GM21723 (cell line): Measurements from ENCODE around the gene SDK2.
"Not testable (repeated sequence)": the region's sequence is repeated elsewhere in the genome, so short reads cannot be mapped to it uniquely, and the experiment has no call there.

Experiments
- ATAC-seq: cut with Tn5 transposase; IDR thresholded peaks from one replicate; pipeline ENCODE4 v1.9.1; 2021; ENCODE audit warnings: mild to moderate bottlenecking, moderate library complexity; ENCODE audit not compliant: unreplicated experiment

Gene SDK2

DNA sequence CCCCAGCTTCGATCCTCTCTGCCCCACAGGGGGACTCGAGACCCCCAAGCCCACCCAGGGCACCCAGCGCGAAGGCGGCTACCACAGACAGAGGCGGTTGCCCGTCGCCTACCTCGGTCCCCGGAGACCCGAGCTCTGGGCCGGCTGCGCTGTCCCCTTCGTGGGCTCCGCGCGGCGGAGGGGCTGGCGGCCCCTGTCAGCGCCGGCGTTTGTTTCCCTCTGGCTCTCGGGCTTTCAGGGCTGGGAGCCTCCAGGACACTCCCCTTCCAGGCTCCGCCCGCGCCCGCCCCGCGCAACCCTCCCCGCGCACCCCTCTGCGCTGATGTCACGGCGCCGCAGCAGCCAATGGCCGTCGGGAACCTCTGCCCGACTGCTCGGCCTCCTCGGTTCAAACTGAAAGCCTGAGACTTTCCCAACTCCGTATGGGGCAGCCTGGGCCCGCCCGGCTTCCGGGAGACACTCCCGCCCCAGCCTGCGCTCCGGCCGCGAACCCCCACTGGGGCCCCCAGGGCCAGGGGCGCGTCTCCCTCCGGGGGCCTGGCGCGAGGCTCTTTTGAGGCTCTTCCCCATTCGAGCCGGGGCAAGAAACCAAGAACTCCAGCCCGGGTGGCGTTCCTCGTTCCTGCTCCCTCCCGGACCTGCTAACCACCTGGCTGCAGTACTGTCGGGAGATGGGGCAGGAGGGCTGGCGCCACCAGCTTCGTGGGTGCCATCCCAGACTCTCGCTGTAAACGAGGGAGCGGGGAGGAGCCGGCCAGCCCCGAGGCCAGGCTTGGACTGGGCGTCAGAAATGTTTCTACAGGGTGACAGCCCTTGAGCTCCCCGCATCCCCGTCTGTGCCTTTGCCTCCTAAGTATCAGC is 332.2 kb downstream of the SDK2 start, which contains the start of gene CDC42EP4:
Gene CDC42EP4 (minus strand): TSS at position 221 of the 861 bp plus-strand sequence. CDS start 25,501 bp downstream, outside the sequence.
- peak; percentile 90 for ATAC-seq

DNA sequence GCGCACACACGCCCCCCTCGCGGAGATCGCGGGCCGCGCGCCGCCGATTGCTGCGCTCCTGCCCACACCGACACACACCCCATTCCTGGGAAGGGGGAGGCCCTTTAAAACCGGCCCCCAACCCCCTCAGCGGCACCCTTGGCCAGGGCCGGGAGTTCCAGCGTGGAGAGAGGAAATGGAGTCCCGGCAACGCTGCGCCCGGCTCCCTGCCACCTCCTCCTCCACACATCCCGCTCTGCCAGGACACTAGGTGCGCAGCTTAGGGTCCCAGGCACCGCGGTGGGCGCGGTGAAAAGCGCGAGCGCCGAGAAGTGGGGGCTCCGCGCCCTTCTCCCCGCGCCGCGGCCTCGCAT is 332.8 kb downstream of the SDK2 start:
- ATAC-seq = peak; percentile 25

DNA sequence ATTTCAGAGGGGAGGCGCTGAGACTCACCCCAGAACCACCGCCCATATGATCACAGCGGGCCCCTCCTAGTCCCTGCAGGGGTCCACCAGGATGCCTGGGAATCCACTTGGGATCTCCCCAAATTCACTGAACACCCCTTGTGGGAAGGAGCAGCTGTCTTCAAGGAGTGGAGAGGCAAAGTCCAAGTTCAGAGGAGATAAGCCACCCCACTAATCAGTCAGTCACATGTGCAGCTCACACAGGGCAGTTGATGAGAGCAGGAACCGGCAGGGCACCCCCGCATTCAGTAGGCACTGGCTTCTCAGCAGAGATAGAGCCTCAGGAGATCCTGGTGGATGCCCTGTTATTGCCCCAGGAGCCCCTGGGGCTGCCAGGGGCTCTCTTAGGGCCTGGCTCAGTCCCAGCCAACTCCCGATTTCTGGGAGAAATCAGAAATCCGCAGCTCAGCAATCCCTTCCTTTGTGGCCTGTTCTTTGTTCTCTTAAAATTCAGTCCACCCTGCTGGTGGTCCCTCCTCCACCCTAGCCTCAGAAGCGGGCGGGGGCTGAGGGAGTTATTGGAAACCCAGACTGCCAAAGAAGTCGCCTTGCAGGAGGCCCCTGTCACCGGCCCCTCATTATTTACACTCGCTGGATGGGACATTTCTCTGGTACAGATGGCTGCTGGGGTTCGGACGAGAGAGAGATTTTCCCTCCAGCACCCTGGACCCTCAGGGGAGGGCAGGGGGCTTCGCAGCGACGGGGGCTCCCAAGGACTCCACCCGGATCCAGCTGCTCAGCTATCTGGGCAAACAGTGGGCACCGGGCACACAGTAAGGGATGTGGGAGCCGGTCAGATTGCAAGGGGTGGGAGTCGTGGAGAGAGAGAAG is 334.3 kb downstream of the SDK2 start:
- ATAC-seq = no peak

- not testable (repeated sequence) for ATAC-seq
Measured at GRCh38 chr17:73308959-73309358, 335.3 kb downstream of the SDK2 start.

DNA sequence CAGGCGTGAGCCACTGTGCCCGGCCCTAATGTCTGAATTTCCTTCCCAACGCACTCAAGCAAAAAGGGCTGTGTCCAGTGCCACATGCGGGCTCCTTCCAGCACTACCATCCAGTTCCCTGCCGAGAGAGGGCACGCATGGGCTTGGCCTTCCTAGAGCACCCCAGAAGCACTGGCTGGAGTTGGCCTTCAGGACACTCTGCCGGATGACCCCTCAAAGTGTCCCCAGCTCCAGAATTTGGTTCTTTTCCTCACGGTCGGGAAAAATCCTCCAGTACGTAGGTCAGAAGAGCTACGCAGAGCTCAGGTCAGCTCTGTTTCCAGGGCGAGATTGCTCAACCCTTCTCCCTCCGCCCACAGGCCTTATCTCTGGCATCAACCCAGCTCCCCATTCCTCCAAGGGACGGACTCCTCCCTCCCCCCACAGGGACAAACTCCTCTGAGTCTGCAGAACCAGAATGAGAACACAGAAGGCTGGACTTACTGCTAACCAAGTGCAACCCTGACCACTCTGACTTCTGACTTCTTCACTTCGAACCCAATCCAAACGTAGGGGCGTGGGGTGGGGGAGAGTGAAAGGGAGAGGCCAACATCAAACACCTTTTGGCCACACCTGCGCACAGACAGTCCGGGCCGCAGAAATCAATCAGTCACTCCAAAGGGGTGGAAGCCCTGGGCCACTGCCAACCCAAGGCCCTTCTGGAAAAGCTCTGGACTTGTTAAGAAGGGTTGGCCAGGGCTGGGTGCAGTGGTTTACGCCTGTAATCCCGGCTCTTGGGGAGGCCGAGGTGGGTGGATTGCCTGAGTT is 336.0 kb downstream of the SDK2 start:
- ATAC-seq = no peak

- ATAC-seq = no peak
Measured at GRCh38 chr17:73307130-73307529, 337.1 kb downstream of the SDK2 start.

GRCh38 chr17:73305845-73306836 is 338.1 kb downstream of the SDK2 start:
- ATAC-seq = no peak

GRCh38 chr17:73304971-73305812 is 339.1 kb downstream of the SDK2 start:
- ATAC-seq = no peak

DNA sequence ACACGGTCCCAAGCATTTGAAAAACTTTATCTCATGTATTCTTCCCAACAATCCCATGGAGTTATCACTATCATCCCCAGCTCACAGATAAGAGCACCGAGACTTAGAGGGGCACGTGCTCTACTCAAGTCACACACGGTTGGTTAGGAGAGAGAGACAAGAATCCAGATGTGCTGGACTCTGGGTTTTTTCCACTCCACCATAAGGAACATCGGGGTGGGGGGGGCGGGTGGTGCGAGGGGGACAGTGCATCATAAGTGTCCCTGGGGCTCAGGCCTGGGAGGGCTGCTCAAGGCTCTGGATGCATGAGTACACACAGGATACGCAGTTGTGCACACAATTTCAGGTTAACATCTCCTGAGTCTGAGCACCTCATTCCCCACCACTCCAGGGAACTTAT is 339.8 kb downstream of the SDK2 start:
- no peak for ATAC-seq

GRCh38 chr17:73302189-73302588 is 342.1 kb downstream of the SDK2 start:
- no peak for ATAC-seq

DNA sequence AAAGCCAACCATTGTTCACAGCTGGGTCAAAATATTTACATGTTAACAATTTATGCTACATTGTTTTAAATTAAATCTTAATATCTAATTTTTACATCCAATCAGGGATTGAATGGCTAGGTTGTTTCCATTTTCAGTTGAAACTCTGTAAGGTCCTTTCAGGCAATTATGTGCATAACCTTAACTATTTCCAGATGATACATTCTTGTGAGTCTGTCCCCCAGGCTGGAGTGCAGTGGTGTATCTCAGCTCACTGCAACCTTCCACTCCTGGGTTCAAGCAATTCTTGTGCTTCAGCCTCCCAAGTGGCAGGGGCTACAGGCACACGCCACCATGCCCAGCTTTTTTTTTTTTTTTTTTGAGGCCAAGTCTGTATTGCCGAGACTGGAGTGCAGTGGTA is 342.9 kb downstream of the SDK2 start:
- no peak for ATAC-seq

- no peak for ATAC-seq
Measured at GRCh38 chr17:73300392-73300791, 343.9 kb downstream of the SDK2 start.

- no peak for ATAC-seq
Measured at GRCh38 chr17:73297934-73298861, 346.0 kb downstream of the SDK2 start.

GRCh38 chr17:73293480-73293911 is 350.7 kb downstream of the SDK2 start:
- ATAC-seq = no peak

GRCh38 chr17:73293031-73293430 is 351.2 kb downstream of the SDK2 start:
- ATAC-seq = no peak

DNA sequence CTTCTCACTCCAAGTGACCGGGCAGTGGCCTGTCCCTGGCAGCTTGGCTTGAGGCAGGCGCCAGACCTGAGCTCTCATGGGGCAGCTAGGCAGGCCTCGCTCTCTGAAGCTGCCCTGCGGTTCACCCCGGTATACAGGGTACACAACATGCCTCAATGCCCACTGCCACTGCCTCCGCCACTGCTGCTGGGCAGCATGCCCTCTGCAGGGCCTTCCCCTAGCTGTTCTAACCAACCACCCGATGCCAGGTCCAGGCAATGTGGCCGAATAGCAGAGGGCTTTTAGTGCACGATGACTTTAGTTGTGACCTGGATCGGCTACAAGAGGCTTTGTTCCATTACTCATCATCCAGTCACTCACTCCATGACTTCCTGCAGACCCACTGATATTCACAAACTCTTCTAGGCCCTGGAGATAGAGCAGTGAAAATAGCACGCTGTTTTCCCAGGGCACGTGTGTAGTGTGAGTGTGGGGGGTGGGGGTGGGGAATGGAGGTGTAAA is 352.2 kb downstream of the SDK2 start:
- ATAC-seq = no peak

GRCh38 chr17:73291260-73291801 is 352.9 kb downstream of the SDK2 start:
- ATAC-seq = peak; percentile 90
